ENCODE data around the gene ACLY. TPM values are rescaled to one million over a fixed set of nuclear protein-coding genes. Genes with fewer than 3 reads are reported as not detected.

Gene ACLY
- total RNA-seq (2022; extraction: Qiagen RNA extraction): 227 to 340 TPM (median 260 TPM) in 5 replicates

GRCh38 chr17:41918314-41919164, at the start of gene ACLY:
Gene ACLY (minus strand): TSS chr17:41918951. CDS start chr17:41913873, 5,078 bp downstream.

GRCh38 chr17:41966463-41967140, 47.9 kb upstream of the ACLY start, which contains the start of gene CNP:
Gene CNP (plus strand): TSS chr17:41966795. CDS start chr17:41966885, 90 bp downstream.

GRCh38 chr17:41930009-41930832, 11.5 kb upstream of the ACLY start, which contains the start of gene ODAD4:
Gene ODAD4 (plus strand): TSS chr17:41930617. CDS start chr17:41930724, 107 bp downstream.

GRCh38 chr17:41864836-41865595, 53.7 kb downstream of the ACLY start, which contains the start of gene KLHL11:
Gene KLHL11 (minus strand): TSS chr17:41865423. CDS start chr17:41865370, 53 bp downstream.

GRCh38 chr17:41837761-41838538, 80.8 kb downstream of the ACLY start, which contains the start of gene KLHL10:
Gene KLHL10 (plus strand): TSS chr17:41837825. CDS start chr17:41837933, 108 bp downstream.

GRCh38 chr17:41835800-41836549, 82.8 kb downstream of the ACLY start, which contains the start of gene NT5C3B:
Gene NT5C3B (minus strand): TSS chr17:41836232. CDS start chr17:41836193, 39 bp downstream.

Other genes with a start within 250 kb of the ACLY start
- 1,220 to 1,509 TPM (median 1,323 TPM) in 5 replicates for gene EIF1, start 230.1 kb downstream of the ACLY start, total RNA-seq (2022; extraction: Qiagen RNA extraction)
- gene GAST, start 206.6 kb downstream of the ACLY start, total RNA-seq (2022; extraction: Qiagen RNA extraction): 0.38 to 0.59 TPM in 2 of 5 replicates, not detected in the others
- gene HAP1, start 184.3 kb downstream of the ACLY start, total RNA-seq (2022; extraction: Qiagen RNA extraction): 1.3 to 1.7 TPM (median 1.4 TPM) in 5 replicates
- gene JUP, start 132.2 kb downstream of the ACLY start, total RNA-seq (2022; extraction: Qiagen RNA extraction): 95.1 to 120 TPM (median 110 TPM) in 5 replicates
- 29.4 to 36.0 TPM (median 32.0 TPM) in 5 replicates for gene P3H4, start 107.0 kb downstream of the ACLY start, total RNA-seq (2022; extraction: Qiagen RNA extraction)
- 91.4 to 101 TPM (median 101 TPM) in 5 replicates for gene FKBP10, start 105.9 kb downstream of the ACLY start, total RNA-seq (2022; extraction: Qiagen RNA extraction)
- 102 to 111 TPM (median 106 TPM) in 5 replicates for gene NT5C3B, start 82.7 kb downstream of the ACLY start, total RNA-seq (2022; extraction: Qiagen RNA extraction)
- 0.05 to 0.25 TPM (median 0.10 TPM) in 3 of 5 replicates, not detected in the others for gene KLHL10, start 81.1 kb downstream of the ACLY start, total RNA-seq (2022; extraction: Qiagen RNA extraction)
- gene KLHL11, start 53.5 kb downstream of the ACLY start, total RNA-seq (2022; extraction: Qiagen RNA extraction): 2.1 to 5.0 TPM (median 2.9 TPM) in 5 replicates
- 1.1 to 1.7 TPM (median 1.6 TPM) in 5 replicates for gene ODAD4, start 11.7 kb upstream of the ACLY start, total RNA-seq (2022; extraction: Qiagen RNA extraction)
- 64.1 to 67.9 TPM (median 66.6 TPM) in 5 replicates for gene CNP, start 47.8 kb upstream of the ACLY start, total RNA-seq (2022; extraction: Qiagen RNA extraction)
- gene DNAJC7, start 98.5 kb upstream of the ACLY start, total RNA-seq (2022; extraction: Qiagen RNA extraction): 111 to 114 TPM (median 113 TPM) in 5 replicates
- gene NKIRAS2, start 101.1 kb upstream of the ACLY start, total RNA-seq (2022; extraction: Qiagen RNA extraction): 40.1 to 51.5 TPM (median 44.0 TPM) in 5 replicates
- gene C17orf113, start 131.7 kb upstream of the ACLY start, total RNA-seq (2022; extraction: Qiagen RNA extraction): 0.53 to 0.92 TPM (median 0.73 TPM) in 5 replicates
- 0.12 to 0.39 TPM (median 0.30 TPM) in 5 replicates for gene ZNF385C, start 179.5 kb upstream of the ACLY start, total RNA-seq (2022; extraction: Qiagen RNA extraction)
- 0.22 to 0.62 TPM (median 0.45 TPM) in 5 replicates for gene DHX58, start 193.8 kb upstream of the ACLY start, total RNA-seq (2022; extraction: Qiagen RNA extraction)
- gene KAT2A, start 202.4 kb upstream of the ACLY start, total RNA-seq (2022; extraction: Qiagen RNA extraction): 41.3 to 45.4 TPM (median 44.6 TPM) in 5 replicates
- gene HSPB9, start 203.9 kb upstream of the ACLY start, total RNA-seq (2022; extraction: Qiagen RNA extraction): not detected in 5 replicates
- 234 to 263 TPM (median 254 TPM) in 5 replicates for gene RAB5C, start 236.0 kb upstream of the ACLY start, total RNA-seq (2022; extraction: Qiagen RNA extraction)